HepG2 (cell line): Measurements from ENCODE around the gene PRKAG3. TPM values are rescaled to one million over a fixed set of nuclear protein-coding genes. Genes with fewer than 3 reads are reported as not detected.
A peak's percentile ranks its signal among the peaks of the same experiment; 100 is the strongest.

ENCODE experiments used
- ADNP ChIP-seq: sonication (generic); formaldehyde crosslinking; IDR thresholded peaks from 2 replicates; pipeline ENCODE4 v1.4.0; 2020; ENCODE audit warnings: missing genetic modification reagents
- AKAP8 ChIP-seq: sonication (generic); formaldehyde crosslinking; IDR thresholded peaks from 2 replicates; pipeline ENCODE4 v1.5.1; 2020; ENCODE audit warnings: mild to moderate bottlenecking, missing genetic modification reagents
- ATRX ChIP-seq: sonication (generic); formaldehyde crosslinking; IDR thresholded peaks from 2 replicates; pipeline ENCODE4 v1.4.0; 2020; ENCODE audit warnings: missing genetic modification reagents, borderline replicate concordance
- BORCS8-MEF2B ChIP-seq: sonication (generic); formaldehyde crosslinking; IDR thresholded peaks from 2 replicates; pipeline ENCODE4 v1.8.0; 2022; ENCODE audit warnings: mild to moderate bottlenecking, missing genetic modification reagents
- CAMTA2 ChIP-seq: sonication (generic); formaldehyde crosslinking; IDR thresholded peaks from 2 replicates; pipeline ENCODE4 v1.4.0; 2020; ENCODE audit warnings: mild to moderate bottlenecking, missing genetic modification reagents, borderline replicate concordance
- CEBPB ChIP-seq: IDR thresholded peaks from 2 replicates; pipeline ENCODE4 v1.6.1; 2011; ENCODE audit warnings: low read depth, low read length, improper control_type of control experiment, borderline replicate concordance
- CREM ChIP-seq, 2 experiments: sonication (generic) in 1 of 2; formaldehyde crosslinking in 1 of 2; IDR thresholded peaks; 2 replicates each; pipeline versions ENCODE4 v1.4.0 to v1.6.1; 2016 to 2020; ENCODE audit warnings: antibody characterized with exemption in 1 of 2, mild to moderate bottlenecking in 1 of 2, missing genetic modification reagents in 1 of 2
- HMG20B ChIP-seq: conservative IDR thresholded peaks from 2 replicates; pipeline ENCODE4 v1.6.1; 2016; ENCODE audit warnings: missing genetic modification reagents, missing compliant biosample characterization
- ISL2 ChIP-seq: sonication (generic); formaldehyde crosslinking; IDR thresholded peaks from 2 replicates; pipeline ENCODE4 v1.5.0; 2020; ENCODE audit warnings: missing genetic modification reagents
- NR2F2 ChIP-seq: IDR thresholded peaks from 2 replicates; pipeline ENCODE4 v1.6.1; 2012; ENCODE audit warnings: low read depth, inconsistent platforms, borderline replicate concordance
- PRMT3 ChIP-seq: sonication (generic); formaldehyde crosslinking; IDR thresholded peaks from 2 replicates; pipeline ENCODE4 v1.8.1; 2022; ENCODE audit warnings: low read depth, mild to moderate bottlenecking, moderate library complexity, missing genetic modification reagents, borderline replicate concordance
- SNAPC2 ChIP-seq: sonication (generic); formaldehyde crosslinking; IDR thresholded peaks from 2 replicates; pipeline ENCODE4 v1.8.1; 2022; ENCODE audit warnings: mild to moderate bottlenecking, missing genetic modification reagents
- SOX5 ChIP-seq: IDR thresholded peaks from 2 replicates; pipeline ENCODE4 v1.6.1; 2016; ENCODE audit warnings: borderline replicate concordance
- TAF15 ChIP-seq: fragments of 200-400 bp; formaldehyde crosslinking; IDR thresholded peaks from one replicate; pipeline ENCODE4 v1.6.1; 2018; ENCODE audit warnings: mild to moderate bottlenecking, low read depth, low read length; ENCODE audit not compliant: poor library complexity, severe bottlenecking
- TEAD2 ChIP-seq: sonication (generic); formaldehyde crosslinking; IDR thresholded peaks from 2 replicates; pipeline ENCODE4 v1.9.0; 2021; ENCODE audit warnings: missing genetic modification reagents
- ZBTB7A ChIP-seq: sonication (generic); formaldehyde crosslinking; IDR thresholded peaks from 2 replicates; pipeline ENCODE4 v1.8.0; 2022; ENCODE audit warnings: mild to moderate bottlenecking, missing genetic modification reagents
- ZNF292 ChIP-seq: sonication (generic); formaldehyde crosslinking; IDR thresholded peaks from 2 replicates; pipeline ENCODE4 v1.8.1; 2022; ENCODE audit warnings: mild to moderate bottlenecking, low read depth, missing genetic modification reagents, borderline replicate concordance
- ZNF441 ChIP-seq: sonication (generic); formaldehyde crosslinking; IDR thresholded peaks from 2 replicates; pipeline ENCODE4 v1.7.0; 2021; ENCODE audit warnings: missing genetic modification reagents, borderline replicate concordance
- ZNF558 ChIP-seq: sonication (generic); formaldehyde crosslinking; IDR thresholded peaks from 2 replicates; pipeline ENCODE4 v1.9.0; 2022; ENCODE audit warnings: mild to moderate bottlenecking, missing genetic modification reagents, borderline replicate concordance
- polyA plus RNA-seq, 8 experiments: library from polyadenylated mRNA; depleted of rRNA in 3 of 8; stranded (reverse) in 7 of 8; unstranded in 1 of 8; fragments of >200 nt; fragmentation: Illumina TruSeq in 4 of 8; extraction: Trizol in 4 of 8; gene quantifications; 2 replicates each; pipeline versions ENCODE4 v1.2.1 to v1.2.3, GENCODE V29; 2011 to 2016; ENCODE audit warnings: low read depth in 4 of 8, missing spikeins in 1 of 8, mixed read lengths in 1 of 8; ENCODE audit not compliant: insufficient read depth in 1 of 8
- total RNA-seq, 5 experiments: library from RNA; depleted of rRNA; stranded (reverse); fragments of >200 nt; fragmentation: Illumina TruSeq; extraction: Trizol; gene quantifications; 2 replicates each; pipeline ENCODE4 v1.2.3, GENCODE V29; 2016; ENCODE audit warnings: low read depth in 1 of 5
- TF ChIP-seq, protein P1 (sequence below): sonication (generic); formaldehyde crosslinking; IDR thresholded peaks from 2 replicates; pipeline ENCODE4 v1.4.0; 2020; ENCODE audit warnings: missing genetic modification reagents
- TF ChIP-seq, protein P2 (sequence below): sonication (generic); formaldehyde crosslinking; IDR thresholded peaks from 2 replicates; pipeline ENCODE4 v1.5.0; 2020; ENCODE audit warnings: mild to moderate bottlenecking, missing genetic modification reagents

PRKAG3 gene
- total and polyA plus RNA-seq, 2 of the 13 experiments (the other 11 are each of a cell fraction or from before 2014, with no cell fraction given): not detected

DNA sequence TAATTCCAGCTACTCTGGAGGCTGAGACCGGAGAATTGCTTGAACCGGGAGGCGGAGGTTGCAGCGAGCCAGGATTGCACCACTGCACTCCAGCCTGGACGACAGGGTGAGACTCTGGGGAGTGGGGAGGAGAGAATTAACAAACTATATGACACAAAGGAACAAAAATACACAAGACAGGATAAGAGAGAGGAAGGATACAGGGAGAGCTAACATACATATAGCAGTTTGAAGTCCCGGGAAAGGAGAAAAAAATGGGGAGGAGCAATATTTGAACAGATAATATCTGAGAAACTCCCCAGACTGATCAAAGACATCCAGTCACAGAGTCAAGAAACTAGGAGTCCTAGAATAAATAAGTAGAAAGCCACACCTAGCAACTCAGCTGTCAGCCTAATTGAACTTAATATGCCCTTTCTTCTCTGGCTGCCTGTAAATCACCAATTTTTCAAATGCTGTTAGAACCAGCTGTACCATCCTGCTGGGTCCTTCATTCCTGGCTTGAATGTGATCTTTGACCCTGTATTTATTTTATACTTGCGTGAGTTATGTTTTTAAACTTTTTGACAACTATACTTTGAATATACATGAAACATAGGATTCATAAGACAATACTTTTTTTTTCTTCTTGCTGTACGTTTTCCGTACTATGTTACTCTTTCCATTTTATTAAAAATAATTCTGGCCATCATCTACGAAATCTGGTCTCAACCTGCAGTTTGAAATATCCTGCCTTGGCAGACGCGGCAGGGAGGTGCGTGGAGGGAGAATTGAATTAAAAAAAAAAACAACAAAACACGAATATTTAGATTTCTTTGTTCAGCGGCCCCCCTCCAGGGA is 50.5 kb downstream of the PRKAG3 start (continued):
- TF ChIP-seq, protein P1, sequence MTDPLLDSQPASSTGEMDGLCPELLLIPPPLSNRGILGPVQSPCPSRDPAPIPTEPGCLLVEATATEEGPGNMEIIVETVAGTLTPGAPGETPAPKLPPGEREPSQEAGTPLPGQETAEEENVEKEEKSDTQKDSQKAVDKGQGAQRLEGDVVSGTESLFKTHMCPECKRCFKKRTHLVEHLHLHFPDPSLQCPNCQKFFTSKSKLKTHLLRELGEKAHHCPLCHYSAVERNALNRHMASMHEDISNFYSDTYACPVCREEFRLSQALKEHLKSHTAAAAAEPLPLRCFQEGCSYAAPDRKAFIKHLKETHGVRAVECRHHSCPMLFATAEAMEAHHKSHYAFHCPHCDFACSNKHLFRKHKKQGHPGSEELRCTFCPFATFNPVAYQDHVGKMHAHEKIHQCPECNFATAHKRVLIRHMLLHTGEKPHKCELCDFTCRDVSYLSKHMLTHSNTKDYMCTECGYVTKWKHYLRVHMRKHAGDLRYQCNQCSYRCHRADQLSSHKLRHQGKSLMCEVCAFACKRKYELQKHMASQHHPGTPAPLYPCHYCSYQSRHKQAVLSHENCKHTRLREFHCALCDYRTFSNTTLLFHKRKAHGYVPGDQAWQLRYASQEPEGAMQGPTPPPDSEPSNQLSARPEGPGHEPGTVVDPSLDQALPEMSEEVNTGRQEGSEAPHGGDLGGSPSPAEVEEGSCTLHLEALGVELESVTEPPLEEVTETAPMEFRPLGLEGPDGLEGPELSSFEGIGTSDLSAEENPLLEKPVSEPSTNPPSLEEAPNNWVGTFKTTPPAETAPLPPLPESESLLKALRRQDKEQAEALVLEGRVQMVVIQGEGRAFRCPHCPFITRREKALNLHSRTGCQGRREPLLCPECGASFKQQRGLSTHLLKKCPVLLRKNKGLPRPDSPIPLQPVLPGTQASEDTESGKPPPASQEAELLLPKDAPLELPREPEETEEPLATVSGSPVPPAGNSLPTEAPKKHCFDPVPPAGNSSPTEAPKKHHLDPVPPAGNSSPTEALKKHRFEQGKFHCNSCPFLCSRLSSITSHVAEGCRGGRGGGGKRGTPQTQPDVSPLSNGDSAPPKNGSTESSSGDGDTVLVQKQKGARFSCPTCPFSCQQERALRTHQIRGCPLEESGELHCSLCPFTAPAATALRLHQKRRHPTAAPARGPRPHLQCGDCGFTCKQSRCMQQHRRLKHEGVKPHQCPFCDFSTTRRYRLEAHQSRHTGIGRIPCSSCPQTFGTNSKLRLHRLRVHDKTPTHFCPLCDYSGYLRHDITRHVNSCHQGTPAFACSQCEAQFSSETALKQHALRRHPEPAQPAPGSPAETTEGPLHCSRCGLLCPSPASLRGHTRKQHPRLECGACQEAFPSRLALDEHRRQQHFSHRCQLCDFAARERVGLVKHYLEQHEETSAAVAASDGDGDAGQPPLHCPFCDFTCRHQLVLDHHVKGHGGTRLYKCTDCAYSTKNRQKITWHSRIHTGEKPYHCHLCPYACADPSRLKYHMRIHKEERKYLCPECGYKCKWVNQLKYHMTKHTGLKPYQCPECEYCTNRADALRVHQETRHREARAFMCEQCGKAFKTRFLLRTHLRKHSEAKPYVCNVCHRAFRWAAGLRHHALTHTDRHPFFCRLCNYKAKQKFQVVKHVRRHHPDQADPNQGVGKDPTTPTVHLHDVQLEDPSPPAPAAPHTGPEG: 0 out of 2 replicates have a peak, but pooled peaks have one; percentile 30
- peak; percentile 83 for TF ChIP-seq ISL2
- no peak for TF ChIP-seq TAF15
- peak; percentile 43; the same call in 1 of the 2 replicates for TF ChIP-seq SOX5 (CRISPR knock-in tag)
- peak; percentile 71; the same call in 1 of the 2 replicates for TF ChIP-seq CEBPB
- peak; percentile 97 for TF ChIP-seq ADNP (CRISPR knock-in tag)
- TF ChIP-seq TEAD2: no peak
- TF ChIP-seq HMG20B (CRISPR knock-in tag): no peak
- peak; percentile 25; the same call in 1 of the 2 replicates for TF ChIP-seq NR2F2
- TF ChIP-seq, protein P2, sequence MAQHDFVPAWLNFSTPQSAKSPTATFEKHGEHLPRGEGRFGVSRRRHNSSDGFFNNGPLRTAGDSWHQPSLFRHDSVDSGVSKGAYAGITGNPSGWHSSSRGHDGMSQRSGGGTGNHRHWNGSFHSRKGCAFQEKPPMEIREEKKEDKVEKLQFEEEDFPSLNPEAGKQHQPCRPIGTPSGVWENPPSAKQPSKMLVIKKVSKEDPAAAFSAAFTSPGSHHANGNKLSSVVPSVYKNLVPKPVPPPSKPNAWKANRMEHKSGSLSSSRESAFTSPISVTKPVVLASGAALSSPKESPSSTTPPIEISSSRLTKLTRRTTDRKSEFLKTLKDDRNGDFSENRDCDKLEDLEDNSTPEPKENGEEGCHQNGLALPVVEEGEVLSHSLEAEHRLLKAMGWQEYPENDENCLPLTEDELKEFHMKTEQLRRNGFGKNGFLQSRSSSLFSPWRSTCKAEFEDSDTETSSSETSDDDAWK (CRISPR knock-in tag): no peak
- peak; percentile 73 for TF ChIP-seq ZNF292 (CRISPR knock-in tag)
- TF ChIP-seq CREM (IDR thresholded peaks at IDR 0.05): peak; percentile 73; the same call in 1 of the 2 replicates
- no peak for TF ChIP-seq CREM (CRISPR knock-in tag; IDR thresholded peaks at IDR 0.05)
- TF ChIP-seq ATRX: no peak
- no peak for TF ChIP-seq ZBTB7A
- TF ChIP-seq SNAPC2: peak; percentile 15; the same call in 1 of the 2 replicates
- TF ChIP-seq ZNF558 (CRISPR knock-in tag): no peak
- no peak for TF ChIP-seq BORCS8-MEF2B (CRISPR knock-in tag)
- no peak for TF ChIP-seq CAMTA2 (CRISPR knock-in tag)
- no peak for TF ChIP-seq PRMT3
- TF ChIP-seq AKAP8 (CRISPR knock-in tag): no peak
- no peak for TF ChIP-seq ZNF441 (CRISPR knock-in tag)
